ENCODE data around the gene RNF152.
"Not testable (repeated sequence)": the region's sequence is repeated elsewhere in the genome, so short reads cannot be mapped to it uniquely, and the experiment has no call there.

RNF152 gene

DNA sequence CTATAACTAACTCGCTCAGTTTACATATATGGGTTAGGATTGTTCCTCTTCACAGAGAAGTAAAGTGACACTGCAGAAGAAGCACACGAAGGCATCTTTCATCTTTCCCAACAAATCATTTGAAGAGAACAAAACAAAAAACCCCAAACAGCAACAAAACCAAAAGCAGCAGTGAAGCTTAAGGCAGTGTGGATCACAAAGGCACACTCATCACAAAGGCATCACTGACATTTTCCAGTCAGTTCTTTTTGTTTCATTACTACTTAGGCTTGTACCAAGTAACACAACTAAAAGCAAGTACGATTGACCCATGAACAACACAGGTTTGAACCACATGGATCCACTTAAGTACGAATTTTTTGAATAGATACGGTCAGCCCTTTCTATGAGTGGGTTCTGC, 75.7 kb downstream of the RNF152 start:
- no peak for DNase-seq (ENCODE audit: low read depth)

GRCh38 chr18:61815885-61816470, 76.8 kb downstream of the RNF152 start:
- no peak for DNase-seq (ENCODE audit: low read depth)

GRCh38 chr18:61808286-61808685, 84.5 kb downstream of the RNF152 start:
- no peak for DNase-seq (ENCODE audit: low read depth)

DNA sequence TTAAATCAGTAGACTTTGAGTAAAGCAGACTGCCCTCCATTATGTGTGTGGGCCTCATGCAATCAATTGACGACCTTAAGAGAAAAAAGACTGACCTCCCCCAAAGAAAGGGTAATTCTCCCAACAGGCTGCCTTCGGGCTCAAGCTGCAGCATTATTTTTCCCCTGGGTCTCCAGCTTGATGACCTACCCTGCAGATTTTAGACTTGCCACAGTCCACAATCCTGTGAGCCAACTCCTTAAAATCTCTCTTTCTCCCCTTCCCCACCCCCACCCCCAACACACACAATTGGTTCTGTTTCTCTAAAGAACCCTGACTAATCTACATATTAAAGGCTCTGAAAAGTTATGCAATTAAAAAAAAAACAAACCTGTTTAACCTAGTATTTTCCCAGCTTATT, 89.4 kb downstream of the RNF152 start:
- no peak for DNase-seq (ENCODE audit: low read depth)

DNA sequence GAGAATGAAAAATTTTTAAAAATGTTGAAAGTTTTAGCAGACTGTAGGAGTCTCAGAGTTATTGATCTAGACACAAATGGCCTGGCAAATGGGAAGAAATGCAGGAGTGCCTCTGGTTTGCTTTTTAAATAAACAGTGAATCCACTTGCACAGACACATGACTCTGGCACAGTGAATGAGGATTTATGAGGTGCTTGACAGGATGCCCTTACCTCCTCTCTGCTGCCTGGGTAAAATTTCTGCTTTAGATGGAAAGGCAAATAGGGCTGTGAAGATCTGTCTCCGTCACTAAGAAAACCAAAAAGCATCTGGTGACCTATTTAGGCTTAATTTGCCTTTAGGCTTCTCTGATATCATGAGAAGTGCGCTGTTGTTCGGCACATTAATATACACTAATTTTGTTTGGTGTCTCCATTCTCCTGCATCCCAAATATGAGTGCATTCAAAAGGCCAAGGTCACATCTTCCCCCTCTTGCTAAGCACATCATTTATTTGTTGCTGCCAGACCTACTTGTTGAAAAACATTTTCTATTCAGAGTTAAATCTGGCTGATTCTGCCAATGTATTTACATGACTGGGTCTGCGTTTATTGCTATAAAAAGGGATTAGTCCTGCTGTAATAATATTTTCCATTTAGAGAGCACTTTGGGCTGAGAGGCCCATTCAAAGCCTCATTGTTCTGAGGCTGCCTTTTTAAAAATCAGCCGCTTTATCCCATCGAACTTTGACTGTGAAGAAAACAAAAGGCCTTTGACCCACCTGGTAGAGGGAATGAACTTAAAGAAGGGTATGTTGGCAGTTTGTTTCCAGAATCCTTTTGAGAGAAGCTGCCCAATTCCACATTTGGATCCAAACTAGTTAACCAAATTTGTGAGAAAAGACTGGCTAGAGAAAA, 94.9 kb downstream of the RNF152 start:
- no peak for DNase-seq (ENCODE audit: low read depth)

GRCh38 chr18:61791031-61791430, 101.8 kb downstream of the RNF152 start:
- DNase-seq (ENCODE audit: low read depth), result no peak

- not testable (repeated sequence) for DNase-seq (ENCODE audit: low read depth)
Observed at GRCh38 chr18:61787011-61787670, 105.7 kb downstream of the RNF152 start.

DNA sequence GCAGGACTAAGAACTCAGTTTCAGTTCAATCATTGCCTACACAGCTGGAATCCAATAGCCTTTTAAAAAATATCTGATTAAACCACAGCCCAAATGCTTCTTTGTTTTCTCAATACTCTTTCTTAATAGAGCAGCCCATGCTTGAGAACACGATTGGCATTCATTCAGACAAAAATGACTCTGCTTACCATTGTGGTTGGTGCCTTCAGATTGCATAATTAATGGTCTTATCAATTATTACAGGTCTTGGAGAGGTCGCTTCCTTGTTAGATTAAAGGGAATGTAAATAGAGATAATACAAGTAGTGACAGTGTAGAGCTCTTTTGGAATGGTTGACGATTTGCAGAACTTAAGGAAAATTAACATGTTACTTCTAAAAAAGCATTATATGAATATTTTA, 107.2 kb downstream of the RNF152 start:
- no peak for DNase-seq (ENCODE audit: low read depth)

- no peak for DNase-seq (ENCODE audit: low read depth)
Observed at GRCh38 chr18:61784834-61785233, 108.0 kb downstream of the RNF152 start.

- no peak for DNase-seq (ENCODE audit: low read depth)
Observed at GRCh38 chr18:61782545-61782944, 110.3 kb downstream of the RNF152 start.

DNA sequence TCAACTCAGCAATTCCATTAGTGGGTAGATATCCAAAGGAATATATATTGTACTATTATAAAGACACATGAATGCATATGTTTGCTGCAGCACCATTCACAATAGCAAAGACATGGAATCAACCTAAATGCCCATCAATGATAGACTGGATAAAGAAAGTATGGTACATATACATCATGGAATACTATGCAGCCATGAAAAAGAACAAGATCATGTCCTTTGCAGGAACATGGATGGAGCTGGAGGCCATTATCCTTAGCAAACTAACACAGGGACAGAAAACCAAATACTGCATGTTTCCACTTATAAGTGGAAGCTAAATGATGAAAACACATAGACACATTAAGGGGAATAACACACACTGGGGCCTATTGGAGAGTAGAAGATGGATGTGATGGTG, 116.6 kb downstream of the RNF152 start:
- DNase-seq (ENCODE audit: low read depth), result not testable (repeated sequence)

DNA sequence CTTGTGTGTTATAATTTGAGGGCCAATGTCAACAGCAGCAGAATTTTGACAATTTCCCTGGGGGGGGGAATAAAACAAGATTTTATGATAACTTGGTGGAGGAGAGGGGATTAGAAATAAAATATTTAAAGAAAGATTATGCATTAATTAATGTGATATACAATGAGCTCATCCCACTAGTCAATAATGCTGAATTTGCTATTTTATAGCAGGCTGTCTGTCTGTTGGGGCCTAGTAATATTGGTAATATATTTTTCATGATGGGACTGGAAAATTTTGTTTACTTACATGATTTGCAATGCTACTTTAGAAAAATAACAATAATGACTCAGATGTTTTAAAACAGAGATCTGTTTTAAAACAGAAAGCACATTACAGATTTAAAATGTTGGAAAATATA, 118.0 kb downstream of the RNF152 start:
- no peak for DNase-seq (ENCODE audit: low read depth)

- DNase-seq (ENCODE audit: low read depth), result no peak
Observed at GRCh38 chr18:61772293-61772848, 120.4 kb downstream of the RNF152 start.

- no peak for DNase-seq (ENCODE audit: low read depth)
Observed at GRCh38 chr18:61771861-61772260, 120.9 kb downstream of the RNF152 start.

DNA sequence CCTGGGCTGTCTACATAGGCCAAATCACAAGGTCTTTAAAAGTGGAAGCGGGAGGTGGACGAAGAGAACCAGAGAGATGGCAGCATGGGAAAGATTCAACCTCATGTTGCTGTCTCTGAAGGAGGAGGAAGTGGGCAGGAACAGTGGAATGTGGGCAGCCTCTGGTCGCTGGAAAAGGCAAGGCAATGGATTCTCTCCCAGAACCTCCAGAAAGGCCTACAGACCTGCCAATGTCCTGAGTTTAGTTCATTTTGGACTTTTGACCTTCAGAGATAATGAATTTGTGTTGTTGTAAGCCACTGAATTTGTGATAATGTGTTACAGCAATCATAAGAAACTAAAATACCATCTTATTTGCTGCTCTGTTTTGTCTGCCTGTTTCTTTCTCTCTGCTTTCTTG, 122.5 kb downstream of the RNF152 start:
- DNase-seq (ENCODE audit: low read depth), result no peak

DNA sequence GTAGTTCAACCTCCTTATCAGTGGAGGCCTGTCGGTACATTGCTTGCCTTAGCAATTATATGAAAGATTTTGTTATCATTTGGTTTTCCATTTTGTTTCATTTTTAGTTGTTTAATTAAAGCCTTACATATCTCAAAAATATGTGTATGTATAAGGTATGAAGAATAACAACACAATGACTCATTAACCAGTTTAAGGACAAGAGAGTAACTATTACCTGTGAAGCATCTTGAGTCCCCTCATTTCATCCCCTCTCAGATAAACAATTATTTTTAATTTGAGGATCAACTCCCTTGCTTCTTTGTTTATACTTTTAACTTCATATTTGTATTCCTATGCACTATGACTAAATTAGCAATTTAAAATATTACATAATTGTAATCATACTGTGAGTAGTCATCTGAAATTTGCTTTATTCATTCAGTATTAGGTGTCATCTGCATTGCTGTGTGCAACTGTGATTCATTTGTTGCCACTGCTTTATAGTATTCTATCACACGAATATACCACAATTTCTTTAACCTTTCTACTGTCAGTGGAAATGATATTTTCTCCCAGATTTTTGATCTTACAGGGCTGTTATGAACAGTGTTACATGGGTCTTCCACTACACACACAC, 126.4 kb downstream of the RNF152 start:
- DNase-seq (ENCODE audit: low read depth), result no peak

DNA sequence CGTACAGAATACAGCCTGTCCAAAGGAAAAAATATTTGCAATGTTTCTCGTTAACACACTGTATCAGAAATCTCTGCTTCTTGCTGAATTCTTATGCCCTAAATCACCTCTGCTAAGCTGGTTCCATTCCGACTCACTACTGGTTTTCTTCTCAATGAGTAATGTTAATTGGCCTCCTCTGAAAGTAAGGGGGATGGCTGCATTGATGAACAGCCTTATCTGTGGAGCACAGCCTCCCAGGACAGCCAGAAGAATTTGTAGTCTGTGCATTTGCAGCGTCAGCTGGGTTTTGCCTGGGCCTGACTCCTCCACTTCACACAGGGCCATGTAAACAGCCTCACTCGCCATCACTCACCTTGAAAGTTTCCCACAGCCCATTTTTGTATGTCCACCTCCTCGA, 127.7 kb downstream of the RNF152 start:
- DNase-seq (ENCODE audit: low read depth), result no peak

DNA sequence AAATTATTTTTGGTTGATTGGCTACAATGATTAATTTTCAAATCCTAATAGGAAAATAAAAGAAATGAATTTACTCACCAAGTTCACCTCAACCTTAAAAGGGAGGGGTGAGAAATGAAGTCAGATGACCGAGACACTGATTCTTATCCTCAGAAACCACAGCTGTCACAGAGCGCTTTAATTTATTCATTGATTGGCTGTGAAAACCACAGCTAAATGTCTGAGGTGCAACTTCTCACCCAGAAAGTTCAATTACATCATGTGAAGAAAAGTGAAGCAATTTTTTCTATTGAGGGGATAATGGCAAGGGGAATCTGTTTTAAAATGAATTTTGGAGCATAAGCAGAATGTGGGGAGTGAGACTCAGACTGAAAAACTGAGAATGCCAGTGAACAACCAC, 128.4 kb downstream of the RNF152 start:
- no peak for DNase-seq (ENCODE audit: low read depth)

- no peak for DNase-seq (ENCODE audit: low read depth)
Observed at GRCh38 chr18:61761875-61762274, 130.9 kb downstream of the RNF152 start.
